Transverse colon (tissue), 3 donors: ENCODE measurements around the gene UBE2V1.
"Not testable (repeated sequence)": the region's sequence is repeated elsewhere in the genome, so short reads cannot be mapped to it uniquely, and the experiment has no call there.

Source experiments
- POLR2A ChIP-seq: fragments of 450-650 bp; IDR thresholded peaks from one replicate; pipeline ENCODE4 v1.6.1; 2016; ENCODE audit warnings: antibody characterized with exemption, mild to moderate bottlenecking, moderate library complexity
- TF ChIP-seq, protein P1 (sequence below), 5 experiments: fragments of 200-600 bp in 3 of 5; fragments of 450-650 bp in 2 of 5; sonication (generic) in 3 of 5; IDR thresholded peaks; 1 replicate in 2 of 5; 2 replicates in 3 of 5; pipeline ENCODE4 v1.5.1; 2016 to 2017; ENCODE audit warnings: antibody characterized with exemption in 5 of 5, inconsistent platforms in 3 of 5, mild to moderate bottlenecking in 2 of 5, moderate library complexity in 1 of 5

DNA sequence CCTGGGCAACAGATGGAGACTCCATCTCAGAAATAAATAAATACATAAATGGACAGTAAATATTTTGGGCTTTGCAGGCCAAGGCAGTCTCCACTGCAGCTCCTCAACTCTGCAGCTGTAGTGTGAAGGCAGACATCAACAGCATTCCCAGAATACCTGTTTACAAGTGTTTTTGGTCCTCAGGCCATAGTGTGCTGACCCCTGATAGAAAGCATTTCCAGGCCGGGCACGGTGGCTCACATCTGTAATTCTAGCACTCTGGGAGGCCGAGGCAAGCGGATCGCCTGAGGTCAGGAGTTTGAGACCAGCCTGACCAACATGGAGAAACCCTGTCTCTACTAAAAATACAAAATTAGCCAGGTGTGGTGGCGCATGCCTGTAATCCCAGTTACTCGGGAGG lies 22.2 kb upstream of the UBE2V1 start:
- TF ChIP-seq POLR2A: not testable (repeated sequence)
- TF ChIP-seq, protein P1, sequence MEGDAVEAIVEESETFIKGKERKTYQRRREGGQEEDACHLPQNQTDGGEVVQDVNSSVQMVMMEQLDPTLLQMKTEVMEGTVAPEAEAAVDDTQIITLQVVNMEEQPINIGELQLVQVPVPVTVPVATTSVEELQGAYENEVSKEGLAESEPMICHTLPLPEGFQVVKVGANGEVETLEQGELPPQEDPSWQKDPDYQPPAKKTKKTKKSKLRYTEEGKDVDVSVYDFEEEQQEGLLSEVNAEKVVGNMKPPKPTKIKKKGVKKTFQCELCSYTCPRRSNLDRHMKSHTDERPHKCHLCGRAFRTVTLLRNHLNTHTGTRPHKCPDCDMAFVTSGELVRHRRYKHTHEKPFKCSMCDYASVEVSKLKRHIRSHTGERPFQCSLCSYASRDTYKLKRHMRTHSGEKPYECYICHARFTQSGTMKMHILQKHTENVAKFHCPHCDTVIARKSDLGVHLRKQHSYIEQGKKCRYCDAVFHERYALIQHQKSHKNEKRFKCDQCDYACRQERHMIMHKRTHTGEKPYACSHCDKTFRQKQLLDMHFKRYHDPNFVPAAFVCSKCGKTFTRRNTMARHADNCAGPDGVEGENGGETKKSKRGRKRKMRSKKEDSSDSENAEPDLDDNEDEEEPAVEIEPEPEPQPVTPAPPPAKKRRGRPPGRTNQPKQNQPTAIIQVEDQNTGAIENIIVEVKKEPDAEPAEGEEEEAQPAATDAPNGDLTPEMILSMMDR (IDR thresholded peaks at IDR 0.05): not testable (repeated sequence)
